Measurements from ENCODE around the gene NOVA1.

DNA sequence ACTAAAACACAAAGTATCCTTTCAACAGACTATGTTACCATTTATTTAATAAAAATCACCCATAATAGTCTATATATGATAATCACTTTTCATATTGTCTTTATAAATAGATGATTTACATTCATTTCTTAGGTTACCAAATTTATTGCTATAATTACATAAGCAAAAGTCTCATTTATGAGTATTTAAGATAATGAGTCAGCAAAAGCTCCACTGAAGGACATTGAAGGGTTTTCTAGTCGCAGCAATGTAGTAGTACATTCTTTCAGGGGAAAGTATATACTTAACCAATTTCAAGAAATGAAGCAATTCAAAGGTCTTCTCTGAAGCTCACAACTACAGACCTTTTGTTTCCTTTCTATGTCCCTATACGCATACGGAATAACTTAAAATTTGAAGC is 110.9 kb downstream of the NOVA1 start:
- no peak for TF ChIP-seq POLR2A (IDR thresholded peaks at IDR 0.05; ENCODE audit: borderline replicate concordance, extremely low read depth, insufficient read depth, insufficient read length)
- TF ChIP-seq ZNF274 (IDR thresholded peaks at IDR 0.05; ENCODE audit: low read depth, low read length), result no peak
- TF ChIP-seq CTCF (IDR thresholded peaks at IDR 0.05 in 2 of 3, conservative IDR thresholded peaks at IDR 0.05 in 1 of 3; ENCODE audit: borderline replicate concordance in 1 of 3, insufficient read depth in 1 of 3, low read depth in 2 of 3, low read length in 2 of 3), result no peak
- TF ChIP-seq YY1 (IDR thresholded peaks at IDR 0.05; ENCODE audit: extremely low read depth, insufficient replicate concordance, low read depth, low read length), result no peak

All from HCT116 (cell line).